Prostate gland (tissue), 2 donors: ENCODE data around the gene ADAM10.

Experiments
- POLR2A ChIP-seq: fragments of 450-650 bp; IDR thresholded peaks from one replicate; pipeline ENCODE4 v1.6.1; 2016; ENCODE audit warnings: antibody characterized with exemption, mild to moderate bottlenecking
- POLR2AphosphoS5 ChIP-seq: sonication (generic); formaldehyde crosslinking; IDR thresholded peaks from one replicate; pipeline ENCODE4 v1.6.1; 2017; ENCODE audit warnings: antibody characterized with exemption
- TF ChIP-seq, protein P1 (sequence below), 4 experiments: fragments of 200-600 bp in 2 of 4; fragments of 450-650 bp in 2 of 4; sonication (generic) in 2 of 4; IDR thresholded peaks; 1 replicate in 3 of 4; 2 replicates in 1 of 4; pipeline ENCODE4 v1.5.1; 2016 to 2019; ENCODE audit warnings: antibody characterized with exemption in 4 of 4, mild to moderate bottlenecking in 2 of 4, moderate library complexity in 2 of 4

GRCh38 chr15:58797505-58797904, 48.0 kb upstream of the ADAM10 start:
- TF ChIP-seq, protein P1, sequence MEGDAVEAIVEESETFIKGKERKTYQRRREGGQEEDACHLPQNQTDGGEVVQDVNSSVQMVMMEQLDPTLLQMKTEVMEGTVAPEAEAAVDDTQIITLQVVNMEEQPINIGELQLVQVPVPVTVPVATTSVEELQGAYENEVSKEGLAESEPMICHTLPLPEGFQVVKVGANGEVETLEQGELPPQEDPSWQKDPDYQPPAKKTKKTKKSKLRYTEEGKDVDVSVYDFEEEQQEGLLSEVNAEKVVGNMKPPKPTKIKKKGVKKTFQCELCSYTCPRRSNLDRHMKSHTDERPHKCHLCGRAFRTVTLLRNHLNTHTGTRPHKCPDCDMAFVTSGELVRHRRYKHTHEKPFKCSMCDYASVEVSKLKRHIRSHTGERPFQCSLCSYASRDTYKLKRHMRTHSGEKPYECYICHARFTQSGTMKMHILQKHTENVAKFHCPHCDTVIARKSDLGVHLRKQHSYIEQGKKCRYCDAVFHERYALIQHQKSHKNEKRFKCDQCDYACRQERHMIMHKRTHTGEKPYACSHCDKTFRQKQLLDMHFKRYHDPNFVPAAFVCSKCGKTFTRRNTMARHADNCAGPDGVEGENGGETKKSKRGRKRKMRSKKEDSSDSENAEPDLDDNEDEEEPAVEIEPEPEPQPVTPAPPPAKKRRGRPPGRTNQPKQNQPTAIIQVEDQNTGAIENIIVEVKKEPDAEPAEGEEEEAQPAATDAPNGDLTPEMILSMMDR (IDR thresholded peaks at IDR 0.05) = no peak
- TF ChIP-seq POLR2A (no peak), POLR2AphosphoS5 (no peak)
